Measurements from ENCODE around the gene NLRP10.

GRCh38 chr11:7994581-7995278, 29.5 kb upstream of the NLRP10 start:
- TF ChIP-seq CTCF (conservative IDR thresholded peaks at IDR 0.05): no peak
- TF ChIP-seq ZFX (IDR thresholded peaks at IDR 0.05): no peak
